Right lung (tissue), 10 donors: Measurements from ENCODE around the gene GLE1. TPM values are rescaled to one million over a fixed set of nuclear protein-coding genes. Genes with fewer than 3 reads are reported as not detected.

Experiments
- DNase-seq, 2 donors: peaks; one replicate each; pipeline ENCODE4 v3.0.0-alpha.2; 2013
- long read RNA-seq, 8 donors: transcript quantifications; one replicate each; lab custom pipeline, GENCODE V29; 2026
- polyA plus RNA-seq, 5 donors: library from polyadenylated mRNA; unstranded; fragments of 120-200 nt; gene quantifications; one replicate each; pipeline versions ENCODE4 v1.2.1 to v1.2.3, GENCODE V29; 2013; ENCODE audit warnings: inconsistent platforms in 1 of 5, low replicate concordance in 1 of 5; ENCODE audit not compliant: insufficient read length in 5 of 5, insufficient read depth in 1 of 5

Gene GLE1, protein sequence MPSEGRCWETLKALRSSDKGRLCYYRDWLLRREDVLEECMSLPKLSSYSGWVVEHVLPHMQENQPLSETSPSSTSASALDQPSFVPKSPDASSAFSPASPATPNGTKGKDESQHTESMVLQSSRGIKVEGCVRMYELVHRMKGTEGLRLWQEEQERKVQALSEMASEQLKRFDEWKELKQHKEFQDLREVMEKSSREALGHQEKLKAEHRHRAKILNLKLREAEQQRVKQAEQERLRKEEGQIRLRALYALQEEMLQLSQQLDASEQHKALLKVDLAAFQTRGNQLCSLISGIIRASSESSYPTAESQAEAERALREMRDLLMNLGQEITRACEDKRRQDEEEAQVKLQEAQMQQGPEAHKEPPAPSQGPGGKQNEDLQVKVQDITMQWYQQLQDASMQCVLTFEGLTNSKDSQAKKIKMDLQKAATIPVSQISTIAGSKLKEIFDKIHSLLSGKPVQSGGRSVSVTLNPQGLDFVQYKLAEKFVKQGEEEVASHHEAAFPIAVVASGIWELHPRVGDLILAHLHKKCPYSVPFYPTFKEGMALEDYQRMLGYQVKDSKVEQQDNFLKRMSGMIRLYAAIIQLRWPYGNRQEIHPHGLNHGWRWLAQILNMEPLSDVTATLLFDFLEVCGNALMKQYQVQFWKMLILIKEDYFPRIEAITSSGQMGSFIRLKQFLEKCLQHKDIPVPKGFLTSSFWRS
- 10 to 100 TPM; 26.3 to 30.6 (median 30.0) TPM for polyA plus RNA-seq
- long read RNA-seq, donor 1, partial matches to known transcripts, result 14 of 18 reads
- long read RNA-seq, donor 1, other reads (novel, unspliced or antisense), result 0 of 18 reads
- long read RNA-seq, donor 2, partial matches to known transcripts, result 0 of 2 reads
- long read RNA-seq, donor 2, other reads (novel, unspliced or antisense), result 0 of 2 reads
- long read RNA-seq, donor 3, partial matches to known transcripts, result 9 of 12 reads
- long read RNA-seq, donor 3, other reads (novel, unspliced or antisense), result 0 of 12 reads
- long read RNA-seq, donor 4, partial matches to known transcripts, result 0 of 1 reads
- long read RNA-seq, donor 4, other reads (novel, unspliced or antisense), result 0 of 1 reads
- long read RNA-seq, donor 5, partial matches to known transcripts, result 28 of 31 reads
- long read RNA-seq, donor 5, other reads (novel, unspliced or antisense), result 0 of 31 reads
- long read RNA-seq, donor 6, partial matches to known transcripts, result 14 of 15 reads
- long read RNA-seq, donor 6, other reads (novel, unspliced or antisense), result 0 of 15 reads
- long read RNA-seq, donor 7, partial matches to known transcripts, result 0 of 4 reads
- long read RNA-seq, donor 7, other reads (novel, unspliced or antisense), result 0 of 4 reads
- long read RNA-seq, donor 8, partial matches to known transcripts, result 0 of 1 reads
- long read RNA-seq, donor 8, other reads (novel, unspliced or antisense), result 0 of 1 reads

DNA sequence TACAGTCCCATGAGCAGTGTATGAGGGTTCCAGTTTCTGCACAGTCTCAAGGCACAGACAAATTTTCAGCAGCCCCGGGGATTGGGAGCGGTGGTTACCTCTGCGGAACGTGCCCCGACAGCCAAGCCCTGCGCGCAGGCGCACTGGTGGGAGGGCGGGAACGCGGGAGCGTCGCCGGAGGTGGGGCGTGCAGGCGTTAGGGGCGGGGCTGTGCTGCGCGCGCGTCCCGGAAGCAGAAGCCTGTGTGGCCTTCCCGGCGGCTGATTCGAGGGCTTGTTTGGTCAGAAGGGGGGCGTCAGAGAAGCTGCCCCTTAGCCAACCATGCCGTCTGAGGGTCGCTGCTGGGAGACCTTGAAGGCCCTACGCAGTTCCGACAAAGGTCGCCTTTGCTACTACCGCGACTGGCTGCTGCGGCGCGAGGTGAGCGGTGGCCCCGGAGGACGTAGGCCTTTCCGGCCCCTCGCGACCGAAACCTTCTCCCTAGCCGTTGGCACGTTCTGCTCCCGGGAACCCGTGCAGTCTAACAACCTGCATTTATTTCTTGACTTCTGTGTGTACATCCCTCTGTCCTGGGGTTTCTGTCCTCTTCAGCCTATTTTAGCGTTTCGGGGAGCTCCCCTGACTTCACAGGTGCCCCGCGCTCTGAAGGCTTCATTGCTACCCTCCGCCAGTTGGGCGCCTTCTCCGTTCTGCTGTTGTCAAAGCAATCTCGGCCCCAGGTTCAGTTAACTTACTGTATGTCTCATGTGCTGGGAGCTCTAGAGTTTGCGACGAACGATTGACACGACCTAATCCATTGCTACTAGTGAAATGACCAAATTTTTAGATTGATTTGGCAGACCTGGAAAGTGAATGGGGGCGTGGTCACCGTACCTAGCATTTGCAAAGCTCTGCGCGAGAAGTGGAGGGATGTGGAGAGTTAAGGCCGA lies at the start of gene GLE1:
Gene GLE1, plus strand, starts transcription at position 235 of the 929 bp plus-strand sequence. Its CDS starts 87 bp downstream, at position 322.
- DNase-seq, result peak; percentile 94

DNA sequence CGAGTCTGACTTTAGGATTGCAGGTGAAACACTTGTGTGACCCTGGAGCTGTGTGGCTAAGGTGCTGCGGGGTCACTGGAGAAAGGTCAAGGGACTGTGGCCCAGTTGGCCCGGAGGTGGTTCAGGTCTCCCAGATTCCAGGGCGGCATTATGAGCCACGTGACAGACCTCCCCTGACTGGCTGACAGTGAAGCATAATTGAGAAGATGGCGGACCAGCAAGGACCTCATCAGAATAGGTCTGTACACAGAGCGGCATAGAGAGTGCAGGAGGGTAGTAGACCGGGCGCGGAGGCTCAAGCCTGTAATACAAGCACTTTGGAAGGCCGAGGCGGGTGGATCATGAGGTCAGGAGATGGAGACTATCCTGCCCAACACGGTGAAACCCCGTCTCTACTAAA lies 49.5 kb upstream of the GLE1 start:
- no peak for DNase-seq

DNA sequence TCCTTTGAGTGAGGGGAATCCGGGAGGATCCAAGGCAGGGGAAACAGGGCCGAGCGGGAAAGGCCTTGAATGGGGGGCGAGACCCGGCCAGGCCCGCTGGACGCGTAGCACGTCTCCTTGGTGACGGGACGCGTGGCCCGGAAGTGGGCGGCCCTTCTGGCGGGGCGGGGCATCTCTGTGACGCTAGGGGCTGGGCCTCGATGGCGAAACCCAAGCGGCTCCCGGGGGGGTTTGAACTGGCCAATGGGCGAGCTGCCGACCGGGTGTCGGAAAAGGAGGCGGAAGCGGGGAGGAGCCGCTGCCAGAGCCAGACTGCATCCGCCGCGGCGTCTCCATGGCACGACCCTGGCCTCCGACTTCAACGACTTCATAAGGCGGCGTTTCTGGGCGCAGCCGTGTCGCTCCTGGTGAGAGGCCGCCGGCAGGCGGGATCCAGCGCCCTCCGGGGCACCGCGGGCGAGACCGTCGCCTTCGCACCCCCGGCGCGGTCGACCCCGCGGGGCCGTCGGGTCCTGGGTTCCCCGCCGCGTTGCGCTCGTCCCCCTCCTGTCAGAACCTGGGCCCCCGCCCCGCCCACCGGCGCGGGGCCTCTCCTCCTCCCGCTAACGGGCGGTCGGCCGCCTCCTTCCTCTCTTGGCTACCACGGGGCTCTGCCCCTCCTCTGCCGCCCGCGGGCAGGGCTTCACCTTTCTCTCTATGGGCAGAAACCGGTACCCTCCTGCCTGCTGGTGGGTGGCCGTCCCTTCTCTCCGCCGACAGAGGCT lies 48.5 kb upstream of the GLE1 start, which contains the start of gene ODF2:
Gene ODF2, plus strand, starts transcription at position 158 of the 764 bp plus-strand sequence. Its CDS starts 86 bp downstream, at position 244.
- peak; percentile 96 to 98 for DNase-seq

DNA sequence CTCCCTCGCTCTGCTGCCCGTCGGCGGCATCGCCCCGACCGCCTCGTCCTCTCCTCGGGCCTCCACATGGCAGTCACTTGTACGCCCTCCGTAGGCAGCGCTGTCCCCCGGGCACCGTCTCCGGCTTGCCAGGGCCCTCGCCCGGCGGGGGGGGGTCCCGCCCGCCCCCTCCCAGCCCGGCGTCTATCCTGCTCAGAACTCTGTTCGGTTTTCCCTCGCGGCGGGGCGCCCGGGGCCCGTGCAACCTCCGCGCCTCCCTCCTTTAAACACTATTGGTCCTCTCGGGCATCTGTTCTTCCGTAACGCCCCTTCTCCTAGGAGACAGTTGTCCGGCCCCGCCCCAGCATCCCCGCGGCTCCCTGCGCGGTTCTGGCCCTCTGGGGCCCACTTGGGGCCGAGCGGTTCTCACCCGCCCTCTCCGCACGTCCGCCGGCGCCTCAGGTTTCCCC lies 47.9 kb upstream of the GLE1 start:
- peak; percentile 50 to 56 for DNase-seq

DNA sequence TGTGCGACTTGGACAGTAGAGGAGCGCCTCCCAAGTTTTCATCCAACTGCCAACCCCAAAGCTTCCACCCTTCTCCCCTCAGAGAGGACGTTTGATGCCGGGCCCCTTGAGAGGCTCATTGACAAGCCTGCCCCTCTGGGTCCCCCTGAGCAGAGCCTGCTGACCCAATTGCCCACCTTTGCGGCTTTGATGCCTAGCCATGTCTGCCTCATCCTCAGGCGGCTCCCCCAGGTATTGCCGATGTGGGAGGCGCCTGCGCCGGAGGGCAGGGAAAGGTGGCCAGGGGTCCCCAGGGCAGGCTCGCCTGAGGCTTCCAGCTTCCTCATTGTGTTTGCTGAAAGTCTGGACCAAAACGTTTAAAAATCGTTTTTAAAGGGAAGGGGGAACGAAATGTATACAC lies 47.3 kb upstream of the GLE1 start:
- no peak for DNase-seq

DNA sequence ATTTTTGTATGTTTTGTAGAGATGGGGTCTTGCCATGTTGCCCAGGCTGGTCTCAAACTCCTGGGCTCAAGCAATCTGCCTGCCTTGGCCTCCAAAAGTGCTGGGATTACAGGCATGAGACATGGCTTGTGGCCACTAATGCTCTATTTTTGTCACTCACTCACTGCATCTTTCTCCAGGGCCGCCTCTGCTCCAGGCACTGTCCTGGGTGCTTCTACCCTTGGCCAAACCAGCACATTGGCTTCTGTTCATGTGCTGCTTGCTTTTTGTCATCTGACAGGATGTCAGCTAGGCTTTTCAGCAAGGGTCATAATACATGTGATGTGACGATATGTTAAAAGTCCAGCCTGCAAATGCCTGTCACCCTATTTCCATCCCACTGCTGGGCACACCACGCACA lies 45.5 kb upstream of the GLE1 start:
- DNase-seq, result no peak

DNA sequence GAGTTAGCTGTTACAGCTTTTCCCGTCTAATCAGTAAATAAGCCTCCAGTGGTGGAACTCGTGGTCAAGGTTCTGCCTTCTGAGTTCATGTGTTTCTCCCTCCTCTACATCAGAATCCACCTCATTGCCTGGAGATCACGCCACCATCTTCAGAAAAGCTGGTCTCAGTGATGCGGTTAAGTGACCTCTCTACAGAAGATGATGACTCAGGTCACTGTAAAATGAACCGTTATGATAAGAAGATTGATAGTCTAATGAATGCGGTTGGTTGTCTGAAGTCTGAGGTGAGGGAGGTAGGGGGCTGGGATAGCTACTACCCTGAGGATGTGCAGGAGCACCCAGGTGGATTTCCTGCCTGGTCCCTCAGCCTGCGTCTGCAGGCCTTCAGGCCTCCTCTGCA lies 35.4 kb upstream of the GLE1 start:
- no peak for DNase-seq

DNA sequence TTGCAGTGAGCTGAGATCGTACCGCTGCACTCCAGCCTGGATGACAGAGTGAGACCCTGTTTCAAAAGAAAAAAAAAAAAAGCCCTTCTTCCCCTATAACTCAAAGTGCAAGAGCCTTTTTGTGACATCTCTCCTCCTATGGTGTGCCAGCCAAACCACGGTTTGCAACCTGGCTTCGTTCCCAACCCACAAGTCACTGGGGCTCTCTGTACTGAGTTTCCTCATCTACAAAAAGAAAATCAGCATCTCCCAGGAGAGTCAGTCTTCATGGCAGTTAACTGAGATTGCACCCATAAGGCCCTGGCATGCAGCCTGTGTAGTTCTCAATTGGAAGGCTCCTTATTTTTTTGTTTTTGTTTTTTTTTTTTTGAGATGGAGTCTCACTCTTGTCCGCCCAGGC lies 34.0 kb upstream of the GLE1 start:
- DNase-seq, result no peak

DNA sequence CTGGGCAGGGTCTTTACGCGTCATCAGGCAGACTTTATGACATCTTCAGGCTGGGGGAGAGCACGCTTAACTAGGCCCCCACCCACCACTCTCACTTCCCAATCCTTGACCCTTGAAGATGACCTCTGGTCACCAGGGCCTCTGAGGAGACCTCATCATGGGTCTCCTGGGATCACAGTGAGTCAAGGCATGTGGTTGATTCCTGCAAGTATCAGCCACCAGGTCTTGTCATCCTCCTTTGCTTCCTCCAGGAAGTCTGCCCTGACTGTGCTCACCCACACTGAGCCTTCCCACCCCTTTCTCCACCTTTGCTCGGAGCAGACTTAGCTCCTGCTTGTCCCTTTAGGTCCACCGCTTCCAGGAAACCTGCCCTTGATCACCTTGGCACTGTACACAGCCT lies 31.4 kb upstream of the GLE1 start:
- DNase-seq, result no peak

DNA sequence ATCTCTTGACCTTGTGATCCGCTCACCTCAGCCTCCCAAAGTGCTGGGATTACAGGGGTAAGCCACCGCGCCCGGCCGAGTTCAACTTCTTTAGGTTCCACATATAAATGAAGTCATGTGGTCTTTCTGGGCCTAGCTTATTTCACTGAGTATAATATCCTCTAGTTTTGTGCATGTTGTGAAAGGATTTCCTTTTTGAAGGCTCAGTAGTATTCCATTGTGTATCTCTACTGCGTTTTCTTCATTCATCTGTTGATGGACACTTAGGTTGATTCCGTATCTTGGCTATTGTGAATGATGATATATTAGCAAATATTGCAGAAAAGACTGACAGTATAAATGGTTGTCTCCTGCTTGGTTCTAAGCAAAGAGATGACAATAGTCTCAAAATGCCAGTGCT lies 28.7 kb upstream of the GLE1 start:
- no peak for DNase-seq

DNA sequence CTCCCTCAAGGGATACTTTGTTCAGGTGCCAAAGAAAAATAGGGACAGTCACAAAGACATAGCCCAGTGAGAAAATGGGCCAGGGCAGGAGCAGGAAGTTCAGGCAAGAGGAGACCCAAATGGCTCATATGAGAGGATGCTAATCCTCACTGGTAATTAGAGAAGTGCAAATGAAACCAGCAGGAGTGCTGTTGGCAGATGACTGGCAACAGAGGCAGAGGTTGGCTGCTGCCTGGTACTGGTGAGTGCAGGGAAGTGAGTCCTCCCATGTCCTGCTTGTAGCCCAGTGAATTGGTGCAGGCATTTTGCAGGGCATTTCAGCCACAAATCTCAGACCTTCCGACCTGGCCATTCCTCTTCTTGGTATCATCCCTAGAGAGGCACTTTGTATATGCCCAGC lies 25.3 kb upstream of the GLE1 start:
- no peak for DNase-seq

DNA sequence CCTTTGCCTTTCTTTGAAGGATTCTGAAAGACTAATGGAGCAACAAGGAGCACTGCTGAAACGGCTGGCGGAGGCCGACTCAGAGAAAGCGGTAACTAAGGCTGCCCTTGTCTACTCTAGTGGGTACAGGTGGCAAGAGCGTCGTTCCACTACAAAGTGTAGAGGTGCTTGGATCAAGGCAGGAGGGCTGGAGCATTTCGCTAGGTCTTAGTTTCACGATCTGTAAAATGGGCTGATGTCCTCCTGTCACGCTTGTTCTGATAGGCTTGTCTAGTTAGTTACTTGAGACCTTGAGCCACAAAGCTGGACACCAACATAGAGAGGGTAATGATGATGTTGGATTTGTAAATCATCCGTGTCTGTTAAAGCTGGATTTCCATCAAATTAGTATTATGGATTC lies 23.0 kb upstream of the GLE1 start:
- DNase-seq, result no peak

DNA sequence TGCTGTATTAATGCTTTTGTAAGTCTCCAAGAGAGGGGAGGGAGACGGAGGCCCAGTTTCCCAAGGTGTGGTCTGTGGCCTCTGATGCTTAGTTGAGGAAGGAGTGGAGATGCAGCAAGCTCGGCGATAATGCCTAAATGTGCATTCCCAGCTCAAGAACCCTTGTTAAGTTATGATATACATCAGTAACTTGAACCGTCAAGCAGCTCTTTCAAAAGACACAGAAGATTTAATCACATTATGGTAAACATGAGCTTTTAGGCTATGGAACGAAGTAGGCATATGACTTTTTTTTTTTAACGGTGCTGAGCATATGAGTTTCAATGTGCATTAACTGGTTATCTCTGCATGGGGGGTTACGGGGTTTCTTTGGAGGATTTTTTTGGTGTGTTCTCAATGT lies 22.3 kb upstream of the GLE1 start:
- DNase-seq, result no peak

DNA sequence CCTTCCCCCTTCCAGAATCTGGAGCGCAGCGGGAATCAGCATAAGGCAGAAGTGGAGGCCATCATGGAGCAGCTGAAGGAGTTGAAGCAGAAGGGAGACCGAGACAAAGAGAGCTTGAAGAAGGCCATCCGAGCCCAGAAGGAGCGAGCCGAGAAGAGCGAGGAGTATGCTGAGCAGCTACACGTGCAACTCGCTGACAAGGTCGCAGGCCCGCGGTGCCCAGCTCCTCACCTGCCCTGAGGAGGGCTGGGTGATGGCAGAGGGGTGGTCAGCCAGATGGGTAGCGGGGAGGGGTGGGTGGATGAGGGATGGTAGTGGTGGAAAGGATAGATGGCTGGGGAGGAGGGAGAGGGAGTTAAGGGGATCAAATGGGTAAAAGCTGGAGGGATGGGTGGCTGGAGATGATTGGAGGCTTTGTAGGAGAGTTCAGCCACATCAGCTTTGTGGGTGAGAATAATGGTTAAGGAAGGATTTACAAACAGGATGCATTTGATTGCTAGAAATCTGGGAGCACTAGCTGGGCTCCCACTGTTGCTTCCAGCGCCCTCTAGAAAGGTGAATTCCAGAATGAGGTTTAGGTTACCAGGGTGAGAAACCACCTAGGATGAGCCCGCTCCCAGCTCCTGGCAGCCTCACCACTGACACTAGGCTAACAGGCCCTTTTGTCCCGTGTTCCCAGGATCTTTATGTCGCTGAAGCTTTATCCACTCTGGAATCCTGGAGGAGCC lies 19.7 kb upstream of the GLE1 start:
- no peak for DNase-seq

DNA sequence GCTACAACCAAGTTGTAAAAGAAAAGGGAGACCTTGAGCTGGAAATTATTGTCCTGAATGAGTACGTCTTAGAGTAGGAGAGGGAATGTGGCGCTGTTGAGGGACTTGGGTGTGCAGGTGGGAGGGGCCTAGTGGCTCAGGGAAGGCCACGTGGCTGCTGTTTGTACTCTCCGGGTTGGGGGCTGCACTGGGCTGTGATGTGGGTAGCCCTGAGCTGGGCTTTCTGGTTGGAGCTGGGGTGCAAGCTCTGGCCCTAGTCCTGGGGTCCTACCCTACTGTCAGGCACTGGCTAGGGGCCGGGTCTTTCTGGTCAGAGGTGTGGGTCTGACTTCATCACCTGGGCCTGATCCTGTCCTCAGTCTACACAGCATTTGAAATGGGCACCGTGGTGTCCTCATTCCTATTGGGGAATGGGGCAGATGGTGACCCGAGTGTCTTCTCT lies 19.1 kb upstream of the GLE1 start:
- DNase-seq, result no peak

DNA sequence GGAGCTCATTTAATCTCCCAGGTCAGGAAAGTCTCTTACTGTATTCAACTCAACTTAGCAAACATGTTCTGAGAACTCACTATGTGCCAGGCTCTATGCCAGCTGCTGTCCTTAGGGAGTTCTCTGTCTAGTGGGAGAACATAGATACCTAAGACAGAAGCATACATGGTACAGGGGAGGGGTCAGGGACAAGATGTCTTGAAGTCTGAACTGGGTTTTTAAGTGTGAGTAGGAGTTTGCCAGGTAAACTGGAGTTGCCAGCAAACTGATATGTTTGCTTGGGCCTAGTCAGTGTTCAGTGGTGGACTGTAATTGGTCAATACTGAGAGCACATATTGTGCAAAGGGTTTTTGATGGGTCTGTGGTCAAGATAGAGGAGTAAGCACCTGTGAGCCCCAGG lies 18.3 kb upstream of the GLE1 start:
- no peak for DNase-seq

DNA sequence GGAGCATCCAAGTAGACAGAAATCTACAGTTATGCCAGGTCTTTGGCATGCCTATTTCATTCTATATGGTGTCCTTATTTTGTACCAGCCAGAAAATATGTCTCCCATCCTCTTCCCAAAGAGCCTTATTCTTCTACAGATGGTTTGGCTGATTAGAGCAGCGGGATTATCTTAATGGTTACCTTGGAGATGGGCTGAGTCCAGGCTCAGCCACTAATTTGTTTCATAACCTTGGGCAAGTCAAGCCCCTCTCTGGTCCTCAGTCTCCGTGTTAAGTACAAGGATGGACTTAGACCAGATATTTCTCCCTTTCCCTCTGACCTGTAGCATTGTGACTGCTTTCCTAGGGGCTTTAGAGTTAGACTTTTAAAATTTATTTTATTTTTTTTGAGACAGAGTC lies 11.1 kb upstream of the GLE1 start:
- DNase-seq, result no peak

DNA sequence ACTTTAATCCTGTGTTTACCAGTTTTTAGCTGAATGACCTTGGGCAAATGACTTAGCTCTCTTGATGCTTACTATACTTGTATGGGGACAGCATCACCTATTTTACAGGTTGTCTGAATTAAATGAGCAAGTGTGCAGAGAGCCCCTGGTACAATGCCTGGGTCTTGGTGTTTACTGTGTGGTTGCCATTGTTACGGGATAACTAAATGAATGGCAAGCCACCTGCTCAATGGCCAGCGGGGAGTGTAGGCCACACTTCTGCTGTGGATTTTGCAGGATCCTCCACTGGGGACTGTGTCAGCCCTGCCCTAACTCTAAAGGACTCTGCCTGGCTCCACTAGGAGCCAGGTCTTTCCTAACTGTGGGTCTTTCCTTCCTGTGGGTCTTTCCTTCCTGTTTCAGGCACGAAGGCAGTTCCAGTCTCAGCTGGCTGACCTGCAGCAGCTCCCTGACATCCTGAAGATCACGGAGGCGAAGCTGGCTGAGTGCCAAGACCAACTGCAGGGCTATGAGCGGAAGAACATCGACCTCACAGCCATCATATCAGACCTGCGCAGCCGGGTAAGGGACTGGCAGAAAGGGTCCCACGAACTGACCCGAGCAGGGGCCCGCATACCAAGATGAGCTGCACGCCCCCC lies 10.3 kb upstream of the GLE1 start:
- peak in 1 of 2 donors; percentile 23 for DNase-seq
